HL-60/S4 treated with retinoic acid at 250 ng/mL for 4 days and 3 days (cell line): Measurements from ENCODE around the gene HNRNPK.

ENCODE experiments used
- in situ Hi-C: fragments of 300-500 bp; cut with MboI; formaldehyde crosslinking; loops from 2 replicates; pipeline ENCODE4 v1.7.0; 2022; ENCODE audit warnings: low sequenced_read_pairs

The HNRNPK gene

GRCh38 chr9:83935276-83935935, 44.6 kb downstream of the HNRNPK start:
- in situ Hi-C loops, result loop anchor here (25.0 kb wide), 1 partner anchor 327 kb away; no protein-coding TSS in a partner anchor

- in situ Hi-C loops, result loop anchor here (25.0 kb wide), 1 partner anchor 328 kb away; no protein-coding TSS in a partner anchor
Measured at GRCh38 chr9:83934569-83935275, 45.3 kb downstream of the HNRNPK start.

GRCh38 chr9:83933790-83934189, 46.2 kb downstream of the HNRNPK start:
- in situ Hi-C loops, result loop anchor here (25.0 kb wide), 1 partner anchor 329 kb away; no protein-coding TSS in a partner anchor

- in situ Hi-C loops, result loop anchor here (25.0 kb wide), 1 partner anchor 329 kb away; no protein-coding TSS in a partner anchor
Measured at GRCh38 chr9:83932851-83933250, 47.2 kb downstream of the HNRNPK start.

GRCh38 chr9:83932011-83932410, 48.0 kb downstream of the HNRNPK start:
- in situ Hi-C loops, result loop anchor here (25.0 kb wide), 1 partner anchor 330 kb away; no protein-coding TSS in a partner anchor

- in situ Hi-C loops, result loop anchor here (25.0 kb wide), 1 partner anchor 331 kb away; no protein-coding TSS in a partner anchor
Measured at GRCh38 chr9:83930881-83931280, 49.1 kb downstream of the HNRNPK start.

GRCh38 chr9:83927591-83927990, 52.4 kb downstream of the HNRNPK start:
- in situ Hi-C loops, result loop anchor here (25.0 kb wide), 1 partner anchor 335 kb away; no protein-coding TSS in a partner anchor

- in situ Hi-C loops, result loop anchor here (25.0 kb wide), 3 partner anchors 209 to 584 kb away; partner anchors contain the start of gene UBQLN1
Measured at GRCh38 chr9:83920927-83921707, 58.9 kb downstream of the HNRNPK start, which contains the start of gene KIF27. Gene KIF27, minus strand, starts transcription at chr9:83921432. Its CDS starts 5,841 bp downstream, at chr9:83915591.

GRCh38 chr9:83920469-83920926, 59.5 kb downstream of the HNRNPK start:
- in situ Hi-C loops, result loop anchor here (25.0 kb wide), 3 partner anchors 208 to 583 kb away; partner anchors contain the start of gene UBQLN1

GRCh38 chr9:83919111-83919510, 60.9 kb downstream of the HNRNPK start:
- in situ Hi-C loops, result loop anchor here (25.0 kb wide), 3 partner anchors 207 to 582 kb away; partner anchors contain the start of gene UBQLN1
